ENCODE data around the gene KCNG4. TPM values are rescaled to one million over a fixed set of nuclear protein-coding genes. Genes with fewer than 3 reads are reported as not detected.

Gene KCNG4
- total and polyA plus RNA-seq, 7 experiments from 2014 or later: not detected

- ChIA-PET CTCF (no interaction called here), POLR2A (no interaction called here)
- no peak overlapping the region for H3K4me3 ChIP-seq (ENCODE audit: low read length)
- intact Hi-C loops (cut with micrococcal nuclease): no loop called here
- H3K9me3 ChIP-seq (ENCODE audit: control insufficient read depth in 2 of 3, low read length in 3 of 3): no peaks in the 10 kb centered on the region
- H3K27ac Mint-ChIP-seq: no peak overlapping the region
- no peaks in the 10 kb centered on the region for H3K9me3 Mint-ChIP-seq
- H3K36me3 Mint-ChIP-seq: no peaks in the 10 kb centered on the region
- no peak for DNase-seq
- H3K4me3 Mint-ChIP-seq: no peak overlapping the region
- no peaks in the 10 kb centered on the region for H3K27me3 ChIP-seq (ENCODE audit: control insufficient read depth in 2 of 2, insufficient read depth in 2 of 2, low read length in 2 of 2)
- H3K4me1 Mint-ChIP-seq: peaks cover 18 to 20% (median 20%) of the 10 kb centered on the region in 7 donors
- peaks cover 0 to 4% (median 0%) of the 10 kb centered on the region in 5 donors for H3K27me3 Mint-ChIP-seq
- no peaks in the 10 kb centered on the region for H3K36me3 ChIP-seq (ENCODE audit: control insufficient read depth in 2 of 3, insufficient read depth in 3 of 3, low read length in 3 of 3)
- ATAC-seq: no peak
- no peak overlapping the region for H3K27ac ChIP-seq (ENCODE audit: low read depth, low read length)
- peaks cover 0 to 18% of the 10 kb centered on the region in 2 donors for H3K4me1 ChIP-seq (ENCODE audit: control insufficient read depth in 2 of 2, insufficient read depth in 2 of 2, low read length in 2 of 2)
Measured at GRCh38 chr16:84196101-84196500, 43.7 kb downstream of the KCNG4 start.

- DNase-seq: no peak
- Histone ChIP-seq H3K4me3 (ENCODE audit: low read length) (no peak overlapping the region), H3K27ac (ENCODE audit: low read depth, low read length) (no peak overlapping the region), H3K4me1 (ENCODE audit: control insufficient read depth in 2 of 2, insufficient read depth in 2 of 2, low read length in 2 of 2) (peaks cover 0 to 18% of the 10 kb centered on the region in 2 donors), H3K36me3 (ENCODE audit: control insufficient read depth in 2 of 3, insufficient read depth in 3 of 3, low read length in 3 of 3) (no peaks in the 10 kb centered on the region), H3K27me3 (ENCODE audit: control insufficient read depth in 2 of 2, insufficient read depth in 2 of 2, low read length in 2 of 2) (no peaks in the 10 kb centered on the region), H3K9me3 (ENCODE audit: control insufficient read depth in 2 of 3, low read length in 3 of 3) (no peaks in the 10 kb centered on the region)
- H3K4me3 Mint-ChIP-seq: no peak overlapping the region
- ATAC-seq: no peak
- H3K27ac Mint-ChIP-seq: no peak overlapping the region
- no peaks in the 10 kb centered on the region for H3K9me3 Mint-ChIP-seq
- H3K36me3 Mint-ChIP-seq: no peaks in the 10 kb centered on the region
- intact Hi-C loops (cut with micrococcal nuclease): no loop called here
- ChIA-PET CTCF (no interaction called here), POLR2A (interaction anchor here (0.5 to 0.8 kb wide), 2 partner anchors 116 to 388 kb away, joined by 3 read pairs; partner anchors contain the start of gene HSBP1)
- H3K27me3 Mint-ChIP-seq: peaks cover 0 to 4% (median 0%) of the 10 kb centered on the region in 5 donors
- H3K4me1 Mint-ChIP-seq: peaks cover 18 to 20% (median 20%) of the 10 kb centered on the region in 7 donors
Measured at GRCh38 chr16:84195201-84196093, 44.4 kb downstream of the KCNG4 start.

DNA sequence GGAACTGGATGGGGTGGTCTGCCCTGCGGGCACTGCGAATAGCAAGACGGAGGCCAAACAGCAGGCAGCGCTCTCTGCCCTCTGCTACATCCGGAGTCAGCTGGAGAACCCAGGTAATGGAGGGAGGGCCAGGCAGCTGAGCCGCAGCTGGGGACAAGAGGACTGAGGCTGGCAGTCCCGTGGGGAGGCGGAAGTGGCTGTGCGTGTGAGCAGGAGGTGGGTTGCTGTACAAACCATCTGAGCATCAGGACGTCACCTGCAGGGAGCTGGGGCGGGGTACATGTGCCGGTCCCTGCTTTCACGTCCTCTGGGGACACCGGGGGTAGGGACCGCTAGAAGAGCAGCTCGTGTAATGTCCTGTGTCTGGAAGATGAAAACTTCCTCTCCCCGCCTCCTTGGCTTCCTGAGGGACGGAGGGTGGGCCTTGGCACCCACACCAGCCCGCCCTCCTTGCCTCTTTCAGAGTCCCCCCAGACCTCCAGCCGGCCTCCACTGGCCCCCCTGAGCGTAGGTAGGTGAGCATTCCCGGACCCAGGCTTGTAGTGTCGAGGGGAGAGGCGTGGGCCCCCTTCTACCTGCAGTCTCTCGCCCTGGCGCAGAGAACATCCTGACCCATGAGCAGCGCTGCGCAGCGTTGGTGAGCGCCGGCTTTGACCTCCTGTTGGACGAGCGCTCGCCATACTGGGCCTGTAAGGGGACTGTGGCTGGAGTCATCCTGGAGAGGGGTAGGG is 45.2 kb downstream of the KCNG4 start:
- intact Hi-C loops (cut with micrococcal nuclease): loop anchor here in 1 of 2 donors (5.0 kb wide), 1 partner anchor 423 kb away; the partner anchor contains the start of gene COTL1
- ChIA-PET POLR2A (interaction anchor here (0.5 to 0.8 kb wide), 2 partner anchors 115 to 387 kb away, joined by 3 read pairs; partner anchors contain the start of gene HSBP1), CTCF (interaction anchor here (0.6 kb wide), 1 partner anchor 289 kb away, joined by 3 read pairs; no protein-coding TSS in a partner anchor)
- DNase-seq (peak in 7 of 9 donors; percentile 25 to 62 (median 48)), ATAC-seq (peak; percentile 63)
- Mint-ChIP-seq H3K36me3 (no peaks in the 10 kb centered on the region), H3K27me3 (peaks cover 0 to 4% (median 0%) of the 10 kb centered on the region in 5 donors), H3K9me3 (no peaks in the 10 kb centered on the region), H3K4me3 (peak overlapping the region; percentile 25 to 85 (median 75)), H3K27ac (peak overlapping the region; percentile 51 to 92 (median 72)), H3K4me1 (peaks cover 18 to 20% (median 20%) of the 10 kb centered on the region in 7 donors)
- Histone ChIP-seq H3K27me3 (ENCODE audit: control insufficient read depth in 2 of 2, insufficient read depth in 2 of 2, low read length in 2 of 2) (no peaks in the 10 kb centered on the region), H3K27ac (ENCODE audit: low read depth, low read length) (peak overlapping the region; percentile 42), H3K4me3 (ENCODE audit: low read length) (peak overlapping the region; percentile 28), H3K9me3 (ENCODE audit: control insufficient read depth in 2 of 3, low read length in 3 of 3) (no peaks in the 10 kb centered on the region), H3K36me3 (ENCODE audit: control insufficient read depth in 2 of 3, insufficient read depth in 3 of 3, low read length in 3 of 3) (no peaks in the 10 kb centered on the region), H3K4me1 (ENCODE audit: control insufficient read depth in 2 of 2, insufficient read depth in 2 of 2, low read length in 2 of 2) (peaks cover 0 to 18% of the 10 kb centered on the region in 2 donors)

GRCh38 chr16:84194018-84194417 is 45.8 kb downstream of the KCNG4 start:
- H3K9me3 Mint-ChIP-seq: no peaks in the 10 kb centered on the region

GRCh38 chr16:84193480-84193879 is 46.3 kb downstream of the KCNG4 start:
- Histone ChIP-seq H3K27ac (ENCODE audit: low read depth, low read length) (peak overlapping the region; percentile 42), H3K36me3 (ENCODE audit: control insufficient read depth in 2 of 3, insufficient read depth in 3 of 3, low read length in 3 of 3) (no peaks in the 10 kb centered on the region), H3K9me3 (ENCODE audit: control insufficient read depth in 2 of 3, low read length in 3 of 3) (no peaks in the 10 kb centered on the region), H3K27me3 (ENCODE audit: control insufficient read depth in 2 of 2, insufficient read depth in 2 of 2, low read length in 2 of 2) (no peaks in the 10 kb centered on the region), H3K4me1 (ENCODE audit: control insufficient read depth in 2 of 2, insufficient read depth in 2 of 2, low read length in 2 of 2) (peaks cover 0 to 18% of the 10 kb centered on the region in 2 donors), H3K4me3 (ENCODE audit: low read length) (no peak overlapping the region)
- Mint-ChIP-seq H3K9me3 (no peaks in the 10 kb centered on the region), H3K4me3 (peak overlapping the region; percentile 25 to 85 (median 75)), H3K4me1 (peaks cover 18 to 20% (median 20%) of the 10 kb centered on the region in 7 donors), H3K36me3 (no peaks in the 10 kb centered on the region), H3K27ac (peak overlapping the region; percentile 51 to 92 (median 84)), H3K27me3 (peaks cover 0 to 4% (median 0%) of the 10 kb centered on the region in 5 donors)
- DNase-seq: peak in 6 of 9 donors; percentile 33 to 43 (median 35)
- ChIA-PET POLR2A (interaction anchor here (0.6 kb wide), 1 partner anchor 291 kb away, joined by 3 read pairs; no protein-coding TSS in a partner anchor), CTCF (no interaction called here)
- peak; percentile 69 for ATAC-seq
- intact Hi-C loops (cut with micrococcal nuclease): loop anchor here in 1 of 2 donors (5.0 kb wide), 1 partner anchor 424 kb away; the partner anchor contains the start of gene COTL1

More at GRCh38 chr16:84194018-84194417, 45.8 kb downstream of the KCNG4 start:
- Mint-ChIP-seq H3K36me3 (no peaks in the 10 kb centered on the region), H3K27me3 (peaks cover 0 to 4% (median 0%) of the 10 kb centered on the region in 5 donors), H3K4me3 (peak overlapping the region; percentile 25 to 85 (median 75)), H3K4me1 (peaks cover 18 to 20% (median 20%) of the 10 kb centered on the region in 7 donors), H3K27ac (peak overlapping the region; percentile 51 to 92 (median 84))
- peaks cover 0 to 18% of the 10 kb centered on the region in 2 donors for H3K4me1 ChIP-seq (ENCODE audit: control insufficient read depth in 2 of 2, insufficient read depth in 2 of 2, low read length in 2 of 2)
- ChIA-PET POLR2A (interaction anchor here (0.6 kb wide), 1 partner anchor 292 kb away, joined by 3 read pairs; no protein-coding TSS in a partner anchor), CTCF (no interaction called here)
- intact Hi-C loops (cut with micrococcal nuclease): loop anchor here in 1 of 2 donors (5.0 kb wide), 1 partner anchor 423 kb away; the partner anchor contains the start of gene COTL1
- H3K36me3 ChIP-seq (ENCODE audit: control insufficient read depth in 2 of 3, insufficient read depth in 3 of 3, low read length in 3 of 3): no peaks in the 10 kb centered on the region
- no peak for ATAC-seq
- H3K27ac ChIP-seq (ENCODE audit: low read depth, low read length): peak overlapping the region; percentile 42
- H3K27me3 ChIP-seq (ENCODE audit: control insufficient read depth in 2 of 2, insufficient read depth in 2 of 2, low read length in 2 of 2): no peaks in the 10 kb centered on the region
- no peak for DNase-seq
- peak overlapping the region; percentile 28 for H3K4me3 ChIP-seq (ENCODE audit: low read length)
- no peaks in the 10 kb centered on the region for H3K9me3 ChIP-seq (ENCODE audit: control insufficient read depth in 2 of 3, low read length in 3 of 3)

- ATAC-seq (no peak), DNase-seq (no peak)
- no peaks in the 10 kb centered on the region for H3K36me3 Mint-ChIP-seq
- Histone ChIP-seq H3K27ac (ENCODE audit: low read depth, low read length) (no peak overlapping the region), H3K27me3 (ENCODE audit: control insufficient read depth in 2 of 2, insufficient read depth in 2 of 2, low read length in 2 of 2) (no peaks in the 10 kb centered on the region), H3K4me3 (ENCODE audit: low read length) (no peak overlapping the region), H3K36me3 (ENCODE audit: control insufficient read depth in 2 of 3, insufficient read depth in 3 of 3, low read length in 3 of 3) (peaks cover 0 to 4% (median 0%) of the 10 kb centered on the region in 3 experiments), H3K9me3 (ENCODE audit: control insufficient read depth in 2 of 3, low read length in 3 of 3) (no peaks in the 10 kb centered on the region), H3K4me1 (ENCODE audit: control insufficient read depth in 2 of 2, insufficient read depth in 2 of 2, low read length in 2 of 2) (peaks cover 0 to 18% of the 10 kb centered on the region in 2 donors)
- H3K27ac Mint-ChIP-seq: no peak overlapping the region
- no peaks in the 10 kb centered on the region for H3K27me3 Mint-ChIP-seq
- intact Hi-C loops (cut with micrococcal nuclease): loop anchor here in 1 of 2 donors (5.0 kb wide), 1 partner anchor 426 kb away; the partner anchor contains the start of gene COTL1
- H3K4me3 Mint-ChIP-seq: no peak overlapping the region
- H3K9me3 Mint-ChIP-seq: no peaks in the 10 kb centered on the region
- POLR2A ChIA-PET: no interaction called here
- peaks cover 17 to 26% (median 23%) of the 10 kb centered on the region in 7 donors for H3K4me1 Mint-ChIP-seq
- CTCF ChIA-PET: no interaction called here
Measured at GRCh38 chr16:84191466-84191865, 48.3 kb downstream of the KCNG4 start.

Measured in naive thymus-derived CD4-positive, alpha-beta T cell (primary cell).